ENCODE measurements around the gene HSFY2. TPM values are rescaled to one million over a fixed set of nuclear protein-coding genes. Genes with fewer than 3 reads are reported as not detected.
"Not testable (repeated sequence)": the region's sequence is repeated elsewhere in the genome, so short reads cannot be mapped to it uniquely, and the experiment has no call there.

Gene HSFY2
- total RNA-seq = not detected

- H3K4me1 Mint-ChIP-seq, H3K27ac Mint-ChIP-seq, H3K36me3 Mint-ChIP-seq, H3K27me3 Mint-ChIP-seq, H3K9me3 Mint-ChIP-seq, H3K4me3 Mint-ChIP-seq, DNase-seq: not testable (repeated sequence)
Measured at GRCh38 chrY:18773635-18774034, at the start of gene HSFY2. TSS of gene HSFY2 (minus strand) at chrY:18773735. CDS start at chrY:18773618, 117 bp downstream.

- not testable (repeated sequence) for H3K9me3 Mint-ChIP-seq, H3K4me1 Mint-ChIP-seq, H3K36me3 Mint-ChIP-seq, H3K4me3 Mint-ChIP-seq, H3K27ac Mint-ChIP-seq, H3K27me3 Mint-ChIP-seq, DNase-seq
Measured at GRCh38 chrY:18815751-18816150, 42.2 kb upstream of the HSFY2 start.

GRCh38 chrY:18788757-18789406 lies 15.3 kb upstream of the HSFY2 start:
- H3K9me3 Mint-ChIP-seq, H3K4me3 Mint-ChIP-seq, H3K36me3 Mint-ChIP-seq, H3K27ac Mint-ChIP-seq, DNase-seq, H3K4me1 Mint-ChIP-seq, H3K27me3 Mint-ChIP-seq: not testable (repeated sequence)

- H3K27ac Mint-ChIP-seq, H3K4me3 Mint-ChIP-seq: not testable (repeated sequence)
Measured at GRCh38 chrY:18754077-18754476, 19.5 kb downstream of the HSFY2 start.

GRCh38 chrY:18753133-18753815 lies 20.3 kb downstream of the HSFY2 start:
- not testable (repeated sequence) for H3K9me3 Mint-ChIP-seq, H3K27me3 Mint-ChIP-seq, H3K4me1 Mint-ChIP-seq, H3K27ac Mint-ChIP-seq, H3K36me3 Mint-ChIP-seq, H3K4me3 Mint-ChIP-seq, DNase-seq

More at GRCh38 chrY:18754077-18754476, 19.5 kb downstream of the HSFY2 start:
- not testable (repeated sequence) for DNase-seq, H3K4me1 Mint-ChIP-seq, H3K27me3 Mint-ChIP-seq, H3K36me3 Mint-ChIP-seq, H3K9me3 Mint-ChIP-seq

GRCh38 chrY:18723714-18724113 lies 49.8 kb downstream of the HSFY2 start:
- H3K4me1 Mint-ChIP-seq, H3K27ac Mint-ChIP-seq, H3K36me3 Mint-ChIP-seq, H3K9me3 Mint-ChIP-seq, H3K4me3 Mint-ChIP-seq, H3K27me3 Mint-ChIP-seq, DNase-seq: not testable (repeated sequence)

Other genes starting within 250 kb of the HSFY2 start
- gene HSFY1, start 227.0 kb downstream of the HSFY2 start, total RNA-seq = not detected